GM21737 (cell line): ENCODE measurements around the gene SLC35F3.

ENCODE experiments used
- ATAC-seq: cut with Tn5 transposase; IDR thresholded peaks from one replicate; pipeline ENCODE4 v1.9.1; 2021; ENCODE audit warnings: mild to moderate bottlenecking, moderate library complexity; ENCODE audit not compliant: unreplicated experiment

Gene SLC35F3

GRCh38 chr1:233909195-233909594 lies 4.7 kb downstream of the SLC35F3 start:
- ATAC-seq = no peak

- ATAC-seq = no peak
Measured at GRCh38 chr1:233912447-233912846, 8.0 kb downstream of the SLC35F3 start.

- no peak for ATAC-seq
Measured at GRCh38 chr1:233912909-233913308, 8.4 kb downstream of the SLC35F3 start.

- no peak for ATAC-seq
Measured at GRCh38 chr1:233916706-233917105, 12.2 kb downstream of the SLC35F3 start.

- no peak for ATAC-seq
Measured at GRCh38 chr1:233919786-233920185, 15.3 kb downstream of the SLC35F3 start.

- no peak for ATAC-seq
Measured at GRCh38 chr1:233928123-233928522, 23.6 kb downstream of the SLC35F3 start.

- no peak for ATAC-seq
Measured at GRCh38 chr1:233933339-233933738, 28.9 kb downstream of the SLC35F3 start.

GRCh38 chr1:233935297-233935868 lies 30.9 kb downstream of the SLC35F3 start:
- no peak for ATAC-seq

GRCh38 chr1:233936422-233936821 lies 31.9 kb downstream of the SLC35F3 start:
- ATAC-seq = no peak

GRCh38 chr1:233936842-233937241 lies 32.4 kb downstream of the SLC35F3 start:
- no peak for ATAC-seq

- ATAC-seq = no peak
Measured at GRCh38 chr1:233938476-233938875, 34.0 kb downstream of the SLC35F3 start.

GRCh38 chr1:233939451-233939850 lies 35.0 kb downstream of the SLC35F3 start:
- no peak for ATAC-seq

- ATAC-seq = no peak
Measured at GRCh38 chr1:233940908-233941307, 36.4 kb downstream of the SLC35F3 start.

GRCh38 chr1:233944601-233945000 lies 40.1 kb downstream of the SLC35F3 start:
- ATAC-seq = no peak

GRCh38 chr1:233945573-233945972 lies 41.1 kb downstream of the SLC35F3 start:
- ATAC-seq = no peak

GRCh38 chr1:233945979-233946378 lies 41.5 kb downstream of the SLC35F3 start:
- no peak for ATAC-seq

GRCh38 chr1:233946724-233947123 lies 42.2 kb downstream of the SLC35F3 start:
- no peak for ATAC-seq

- ATAC-seq = no peak
Measured at GRCh38 chr1:233951804-233952203, 47.3 kb downstream of the SLC35F3 start.

GRCh38 chr1:233957691-233958090 lies 53.2 kb downstream of the SLC35F3 start:
- no peak for ATAC-seq

- no peak for ATAC-seq
Measured at GRCh38 chr1:233959102-233959501, 54.6 kb downstream of the SLC35F3 start.

GRCh38 chr1:233959971-233960370 lies 55.5 kb downstream of the SLC35F3 start:
- no peak for ATAC-seq

- ATAC-seq = no peak
Measured at GRCh38 chr1:233960386-233960785, 55.9 kb downstream of the SLC35F3 start.

- no peak for ATAC-seq
Measured at GRCh38 chr1:233962878-233963277, 58.4 kb downstream of the SLC35F3 start.
